ENCODE measurements around the gene MSMB.
"Not testable (repeated sequence)": the region's sequence is repeated elsewhere in the genome, so short reads cannot be mapped to it uniquely, and the experiment has no call there.

Gene MSMB, protein sequence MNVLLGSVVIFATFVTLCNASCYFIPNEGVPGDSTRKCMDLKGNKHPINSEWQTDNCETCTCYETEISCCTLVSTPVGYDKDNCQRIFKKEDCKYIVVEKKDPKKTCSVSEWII

DNA sequence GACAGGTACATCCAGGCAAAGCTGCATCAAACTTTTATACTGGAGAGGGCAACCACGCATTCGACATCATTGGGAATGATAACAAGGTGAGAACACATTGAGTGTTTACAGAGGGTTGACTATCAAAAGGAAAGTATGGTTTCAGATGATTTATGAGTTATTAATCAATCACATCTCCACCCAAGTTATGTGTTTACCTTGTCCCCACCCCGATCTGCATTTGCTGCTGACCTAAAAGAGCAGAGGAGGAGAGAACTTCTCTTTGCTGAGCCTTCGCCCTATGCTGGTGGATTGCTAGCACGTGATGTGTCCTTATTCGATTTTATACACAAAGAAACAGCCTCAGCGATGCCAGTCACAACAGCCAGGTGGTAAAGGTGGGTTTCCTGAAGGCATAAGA is at the start of gene MSMB:
Gene MSMB, minus strand, starts transcription at position 9 of the 400 bp plus-strand sequence. CDS start 32 bp downstream, outside the sequence.
- DNase-seq: no peak

DNA sequence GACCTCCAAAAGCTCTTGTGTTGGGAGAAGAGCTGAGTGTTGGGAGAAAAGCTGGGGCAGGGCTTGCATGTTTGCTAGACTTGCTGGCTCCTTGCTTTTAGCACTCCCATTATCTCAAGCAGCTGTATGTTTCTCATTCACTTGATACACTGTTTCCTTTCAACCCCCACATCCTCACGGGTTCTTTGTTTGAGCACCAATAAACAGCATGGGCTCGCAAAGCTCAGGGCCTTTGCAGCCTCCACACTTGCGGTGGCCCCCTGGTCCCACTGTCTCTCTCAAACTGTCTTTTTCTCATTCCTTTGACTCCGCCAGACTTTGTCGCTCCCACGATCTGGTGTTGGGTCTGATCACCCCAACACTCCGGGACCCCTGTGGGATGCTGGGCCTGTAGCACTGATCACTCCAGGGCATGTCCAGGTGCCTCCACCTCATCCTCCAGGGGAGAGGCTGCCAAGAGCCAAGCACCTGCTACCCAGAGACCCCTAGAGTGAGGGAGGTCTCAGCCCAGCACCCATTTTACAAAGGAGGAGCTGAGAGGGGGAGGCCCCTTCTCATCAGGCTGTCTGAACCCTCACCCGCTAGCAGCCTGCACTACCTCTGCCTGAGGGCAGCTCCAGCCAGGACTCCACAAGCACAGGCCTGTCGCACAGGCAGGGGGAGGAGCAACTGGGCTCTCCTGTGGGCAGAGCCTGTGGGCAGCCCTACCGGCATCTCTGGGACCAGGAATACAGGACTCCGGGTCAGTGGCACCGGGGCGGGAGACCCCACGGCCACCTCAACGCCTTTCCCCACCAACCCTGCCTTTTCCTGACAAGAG is 49.1 kb upstream of the MSMB start:
- no peak for DNase-seq

DNA sequence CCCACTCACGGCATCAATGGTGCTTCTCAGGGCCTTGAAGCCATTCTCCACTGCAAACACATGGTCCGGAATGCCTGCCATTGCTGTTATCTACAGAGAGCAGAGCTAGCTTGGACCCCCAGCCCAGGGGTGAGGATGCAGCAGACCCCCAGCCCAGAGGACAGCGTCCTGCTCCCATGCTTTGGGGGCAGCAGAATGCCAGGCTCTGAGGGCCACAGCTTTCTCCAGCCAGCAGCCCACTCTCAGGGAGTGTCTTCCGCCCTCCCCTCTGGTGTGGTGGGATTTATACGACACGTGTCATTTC is 48.1 kb upstream of the MSMB start:
- DNase-seq: no peak

DNA sequence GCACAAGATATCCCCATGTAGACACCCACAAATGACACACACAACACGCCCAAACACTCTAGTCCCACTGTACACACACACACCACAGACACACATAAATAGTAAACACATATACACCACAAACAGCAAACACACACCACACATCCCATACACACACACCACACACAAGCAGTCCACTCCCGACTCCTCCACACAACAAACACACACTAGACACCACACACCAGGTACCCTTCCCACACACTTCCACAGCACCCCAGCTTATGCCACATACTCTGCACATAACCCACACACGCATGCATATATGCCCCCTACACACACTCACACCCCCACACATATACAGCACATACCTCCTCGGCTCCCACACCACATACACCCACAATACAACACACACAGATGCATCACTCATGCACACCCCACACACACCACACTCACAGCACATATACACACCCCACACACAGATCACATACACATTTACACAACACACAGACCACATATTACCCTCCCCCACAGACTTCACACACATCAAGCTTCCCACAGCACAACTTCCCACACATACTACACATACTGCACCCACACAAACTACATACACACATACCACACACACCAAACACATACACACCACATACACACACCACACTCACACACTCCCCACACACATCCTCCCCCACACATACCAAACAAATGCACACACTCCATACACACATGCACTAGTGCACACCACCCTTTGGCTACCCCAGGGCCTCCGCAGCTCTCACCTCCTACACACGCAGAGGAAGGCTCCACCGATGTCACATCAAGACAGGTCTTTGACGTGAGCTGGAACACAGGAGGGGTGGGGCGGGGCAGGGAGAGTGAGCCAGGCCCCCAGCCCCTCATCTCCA is 47.5 kb upstream of the MSMB start:
- not testable (repeated sequence) for DNase-seq

DNA sequence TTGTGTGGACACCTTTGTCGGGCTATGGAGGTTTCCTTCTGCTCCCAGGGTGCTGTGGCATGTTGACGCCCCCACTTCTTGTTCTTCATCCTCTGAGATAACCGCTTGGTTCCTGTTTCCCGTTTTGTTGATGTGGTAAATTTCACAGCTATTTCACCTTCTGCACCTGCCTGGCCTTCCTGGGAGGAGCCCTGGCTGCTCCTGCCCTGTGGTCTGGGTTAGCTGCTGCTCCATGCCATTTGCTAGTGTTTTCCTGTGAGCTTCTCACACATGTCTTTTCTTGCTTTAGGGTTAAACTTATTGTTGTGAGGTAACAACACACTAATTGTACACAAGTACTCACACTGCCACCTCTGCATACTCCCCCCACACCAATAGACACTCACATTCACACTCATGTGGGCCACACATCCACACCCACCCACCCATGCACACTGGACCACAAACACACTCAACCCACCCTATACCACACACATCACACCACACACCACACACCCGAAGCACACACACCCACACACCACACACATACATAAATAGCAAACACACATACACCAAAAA is 46.5 kb upstream of the MSMB start:
- no peak for DNase-seq

DNA sequence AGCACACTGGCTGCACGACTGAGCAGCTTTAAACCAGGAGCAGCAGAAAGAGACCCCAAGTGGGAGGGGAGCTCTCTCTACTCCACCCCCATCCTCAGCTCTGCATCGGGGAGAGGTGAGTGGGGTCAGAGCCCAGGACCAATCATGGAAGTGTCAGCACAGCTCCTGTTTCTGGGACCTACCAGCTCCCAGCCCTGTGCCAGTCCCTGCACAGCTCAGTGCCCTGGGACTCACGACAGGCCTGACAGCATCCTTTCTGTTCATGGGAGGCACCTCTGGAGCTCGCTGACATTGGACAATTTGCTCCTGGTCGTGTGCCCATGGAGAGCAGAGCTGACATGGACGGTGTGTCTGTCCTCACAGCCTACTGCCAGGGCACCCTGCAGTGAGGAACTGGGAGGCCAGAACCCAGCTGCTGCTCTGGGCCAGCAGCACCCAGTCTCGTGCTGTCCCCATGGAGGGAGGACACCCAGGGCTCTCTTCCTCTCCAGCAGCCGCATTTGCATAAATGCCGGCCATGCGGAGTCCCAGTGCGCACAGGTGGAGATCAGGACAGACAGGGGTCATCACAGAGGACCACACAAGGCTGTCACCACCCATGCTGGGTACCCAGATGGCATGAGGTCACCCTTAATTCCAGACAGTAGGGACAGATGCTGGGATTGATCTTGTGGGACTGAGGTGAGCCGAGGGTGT is 45.9 kb upstream of the MSMB start:
- no peak for DNase-seq

DNA sequence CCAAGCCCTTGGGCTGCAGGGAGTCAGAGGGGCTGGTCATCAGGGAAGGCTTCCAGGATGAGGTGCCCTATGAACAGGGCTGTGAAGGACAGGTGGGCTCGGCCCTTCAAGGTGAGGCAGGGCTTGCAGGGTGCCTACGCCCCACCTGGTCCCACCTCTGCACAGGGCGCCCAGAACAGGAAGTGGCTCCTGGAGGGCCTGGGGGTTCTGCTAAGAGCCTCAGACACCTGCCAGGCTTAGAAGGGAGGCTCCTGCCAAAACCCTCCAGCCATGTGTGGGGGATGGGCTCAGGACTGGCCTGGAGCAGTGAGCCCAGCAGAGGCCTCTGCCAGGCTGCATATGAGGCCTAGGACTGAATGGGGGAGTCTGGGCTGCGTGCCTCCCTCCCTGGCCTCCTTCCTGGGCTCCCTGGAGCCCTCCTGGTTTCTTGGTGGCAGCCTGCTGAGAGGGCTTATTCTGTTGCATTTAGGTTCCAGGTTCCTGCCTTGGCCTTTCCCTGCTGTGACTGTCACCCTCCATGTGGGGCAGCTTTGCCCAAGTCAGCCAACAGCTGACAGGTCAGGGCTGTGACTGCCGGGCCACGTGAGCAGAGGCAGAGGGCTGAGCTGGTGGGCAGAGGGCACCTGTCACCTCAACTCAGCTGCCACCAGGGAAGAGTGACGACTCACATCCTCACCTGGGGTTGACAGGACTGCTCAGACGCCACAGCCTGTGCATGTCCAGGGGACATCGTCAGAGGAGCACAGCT is 45.2 kb upstream of the MSMB start:
- DNase-seq: no peak

DNA sequence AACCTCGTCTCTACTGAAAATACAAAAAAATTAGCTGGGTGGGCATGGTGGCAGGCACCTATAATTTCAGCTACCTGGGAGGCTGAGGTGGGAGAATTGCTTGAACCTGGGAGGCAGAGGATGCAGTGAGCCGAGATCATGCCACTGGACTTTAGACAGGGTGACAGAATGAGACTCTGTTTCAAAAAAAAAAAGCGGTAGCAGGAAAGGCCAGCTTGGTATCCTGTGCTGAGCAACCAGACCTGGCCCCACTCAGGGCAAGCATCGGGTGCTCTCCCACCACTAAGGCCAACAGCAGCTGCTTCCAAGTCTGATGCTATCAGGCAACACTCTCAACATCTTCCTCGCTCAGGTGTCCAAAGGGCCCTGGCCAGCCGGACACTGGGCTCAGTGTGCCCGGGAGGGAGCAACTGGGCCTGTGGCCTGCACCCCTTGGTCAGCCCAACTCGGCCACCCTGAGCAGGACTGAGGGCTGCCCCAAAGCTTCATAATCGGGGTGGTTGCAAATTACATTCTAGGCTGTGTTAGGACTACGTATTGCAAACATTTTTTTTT is 44.3 kb upstream of the MSMB start:
- DNase-seq: no peak

DNA sequence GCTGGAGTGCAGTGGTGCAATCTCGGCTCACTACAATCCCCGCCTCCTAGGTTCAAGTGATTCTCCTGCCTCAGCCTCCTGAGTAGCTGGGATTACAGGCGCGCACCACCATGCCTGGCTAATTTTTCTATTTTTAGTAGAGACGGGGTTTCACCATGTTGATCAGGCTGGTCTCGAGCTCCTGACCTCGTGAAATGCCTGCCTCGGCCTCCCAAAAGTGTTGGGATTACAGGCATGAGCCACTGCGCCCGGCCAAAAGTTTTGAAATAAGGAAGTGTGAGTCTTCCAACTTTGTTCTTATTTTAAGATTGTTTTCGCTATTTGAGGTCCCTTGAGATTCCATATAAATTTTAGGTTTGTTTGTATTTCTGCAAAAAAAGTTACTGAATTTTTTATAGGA is 41.3 kb upstream of the MSMB start:
- DNase-seq: not testable (repeated sequence)

DNA sequence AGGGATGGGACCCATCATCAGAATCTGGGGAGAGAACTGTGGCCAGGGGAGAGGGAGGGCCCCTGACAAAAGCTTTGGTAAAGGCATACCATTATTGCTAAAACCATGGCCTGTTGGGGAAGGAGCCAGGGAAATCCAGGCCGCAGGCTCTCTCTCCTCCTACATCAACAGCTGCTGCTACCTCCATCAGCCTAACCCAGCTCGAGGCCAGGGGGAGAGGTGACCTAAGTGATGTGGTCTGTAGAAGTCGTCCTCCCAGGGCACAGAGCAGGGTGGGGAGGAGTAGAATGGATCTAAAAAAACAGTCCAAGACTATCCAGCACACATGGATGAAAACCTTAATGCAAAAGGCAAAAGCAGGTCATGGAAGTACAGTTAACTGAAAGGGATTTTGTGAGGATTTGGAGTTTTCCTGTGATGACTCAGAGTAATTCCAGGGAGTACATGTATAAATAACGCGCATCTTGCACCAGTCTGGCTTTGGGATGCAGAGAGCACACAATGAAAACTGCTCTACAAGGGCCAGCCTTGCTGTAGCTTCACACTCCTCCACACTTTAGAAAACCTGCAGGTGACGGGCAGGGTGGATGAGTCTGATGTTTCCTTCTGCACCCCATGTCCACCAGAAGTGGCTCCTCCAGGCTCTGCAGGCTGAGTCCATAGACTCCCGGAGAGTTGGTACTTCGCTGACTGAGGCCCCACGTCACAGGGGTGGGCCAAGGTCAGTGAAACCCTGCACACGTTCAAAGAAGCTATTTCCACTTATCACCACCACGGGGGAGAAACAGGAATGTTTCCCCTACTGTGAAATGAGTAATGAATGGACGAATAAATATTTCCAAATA is 38.5 kb upstream of the MSMB start:
- no peak for DNase-seq

DNA sequence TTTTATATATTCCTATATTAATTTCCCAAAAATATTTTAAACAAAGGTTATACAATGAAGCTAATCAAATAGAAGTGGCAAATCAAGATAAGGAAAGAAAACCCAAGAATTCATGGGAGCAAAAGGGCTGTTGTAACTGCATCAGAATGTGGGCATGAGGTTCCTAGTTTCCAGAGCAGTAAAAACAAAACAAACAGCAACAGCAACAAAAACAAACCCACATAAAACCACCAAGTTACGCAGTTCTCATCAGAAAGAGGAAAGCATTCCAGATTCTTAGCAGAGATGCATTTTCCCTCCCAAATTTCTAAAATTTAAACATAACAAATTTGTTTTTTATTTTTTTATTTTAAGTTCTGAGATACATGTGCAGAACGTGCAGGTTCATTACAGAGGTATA is 34.8 kb upstream of the MSMB start:
- DNase-seq: no peak

DNA sequence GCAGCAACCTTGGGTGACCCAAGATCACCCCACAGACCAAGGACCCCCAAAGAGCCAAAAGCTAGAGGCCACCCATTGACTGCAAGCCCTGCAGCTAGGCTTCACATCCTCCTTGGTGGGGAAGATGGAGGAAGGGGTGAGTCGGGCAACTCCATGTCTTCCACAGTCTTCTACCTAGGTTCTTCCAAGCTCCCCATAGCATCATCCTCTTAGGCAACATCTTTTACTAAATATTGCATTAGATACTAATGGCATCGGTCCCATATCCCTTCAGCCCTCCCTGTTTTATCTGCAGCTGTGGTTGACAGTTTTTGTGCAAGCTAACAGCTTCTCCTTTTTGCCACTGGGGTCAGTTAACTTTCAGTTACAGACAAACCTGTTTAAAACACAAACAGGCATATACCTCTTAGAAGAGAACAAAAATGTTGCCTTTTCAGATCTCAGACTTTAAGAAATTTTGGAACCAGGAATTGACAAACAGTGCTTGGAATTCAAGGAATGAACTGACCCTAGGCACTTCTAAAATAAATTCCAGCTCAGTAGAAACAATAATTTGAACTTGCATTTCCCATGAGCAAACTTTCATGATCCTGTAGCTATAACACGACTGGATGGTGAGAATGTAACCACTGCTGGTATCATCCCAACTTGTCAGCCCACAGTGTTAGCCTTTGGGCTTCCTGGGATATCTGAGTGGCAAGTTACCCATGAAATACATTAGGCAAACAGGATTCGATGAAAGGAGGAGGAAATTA is 33.9 kb upstream of the MSMB start:
- no peak for DNase-seq

DNA sequence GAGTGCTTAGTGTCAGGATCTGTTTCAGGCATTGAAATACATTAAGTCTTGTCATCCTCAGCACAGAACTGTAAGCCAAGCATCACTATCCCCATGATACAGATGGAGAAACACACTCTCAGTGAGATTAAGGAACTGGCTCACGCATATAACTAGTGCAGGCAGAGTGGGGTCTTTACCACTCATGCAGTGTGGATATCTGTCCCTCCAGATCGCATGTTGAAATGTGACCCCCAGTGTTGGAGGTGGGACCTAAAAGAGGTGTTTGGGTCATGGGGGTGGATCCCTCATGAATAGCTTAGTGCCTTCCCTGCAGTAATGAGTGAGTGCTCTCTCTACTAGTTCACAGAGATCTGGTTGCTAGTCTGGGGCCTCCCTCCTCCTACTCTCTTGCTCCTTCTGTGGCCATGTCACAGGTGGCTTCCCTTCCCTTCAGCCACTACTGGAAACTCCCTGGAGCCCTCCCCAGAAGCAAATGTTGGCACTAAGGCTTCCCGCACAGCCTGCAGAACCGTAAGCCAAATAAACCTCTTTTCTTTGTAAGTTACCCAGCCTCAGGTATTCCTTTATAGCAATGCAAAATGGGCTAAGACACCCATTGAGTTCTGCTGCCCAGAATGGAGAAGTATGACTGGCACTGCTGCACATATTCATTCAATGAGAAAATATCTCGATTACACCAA is 31.8 kb upstream of the MSMB start:
- no peak for DNase-seq

DNA sequence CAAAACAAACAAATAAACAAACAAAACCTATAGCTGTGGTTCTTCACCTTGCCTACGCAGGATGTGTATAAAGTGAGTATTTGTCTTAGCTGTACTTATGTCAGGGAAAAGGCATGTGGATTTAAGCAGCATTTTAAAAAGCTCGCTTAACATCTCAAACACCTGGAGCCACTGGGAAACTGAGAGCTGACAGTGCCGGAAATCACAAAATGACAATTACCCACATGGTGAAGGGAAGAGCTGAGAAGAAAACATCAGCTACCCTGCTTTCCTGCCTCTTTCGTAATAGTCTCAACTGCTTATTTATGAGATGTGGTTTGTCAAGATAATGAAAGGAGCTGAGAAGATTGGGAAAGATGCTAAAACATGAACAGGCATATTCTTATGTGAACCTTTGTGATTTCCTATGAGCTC is 31.1 kb upstream of the MSMB start:
- DNase-seq: no peak

DNA sequence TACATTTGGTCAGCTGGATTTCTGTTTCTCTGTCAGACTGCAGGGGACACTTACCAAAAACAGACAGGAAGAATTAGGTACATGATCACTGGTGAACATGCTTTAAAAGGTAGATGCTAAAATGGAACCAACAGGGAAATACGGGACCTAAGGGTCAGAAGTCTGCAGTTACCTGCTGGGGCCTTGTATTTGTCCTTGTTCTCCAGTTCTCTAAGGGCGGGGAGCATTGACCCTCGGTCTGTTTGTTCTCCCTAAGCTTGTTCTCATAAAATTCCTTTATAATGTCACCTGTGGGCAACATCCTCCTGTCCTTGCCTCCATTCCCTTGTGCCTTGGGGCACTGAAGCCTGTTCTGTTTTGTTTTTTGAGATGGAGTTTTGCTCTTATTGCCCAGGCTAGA is 29.8 kb upstream of the MSMB start:
- DNase-seq: no peak

DNA sequence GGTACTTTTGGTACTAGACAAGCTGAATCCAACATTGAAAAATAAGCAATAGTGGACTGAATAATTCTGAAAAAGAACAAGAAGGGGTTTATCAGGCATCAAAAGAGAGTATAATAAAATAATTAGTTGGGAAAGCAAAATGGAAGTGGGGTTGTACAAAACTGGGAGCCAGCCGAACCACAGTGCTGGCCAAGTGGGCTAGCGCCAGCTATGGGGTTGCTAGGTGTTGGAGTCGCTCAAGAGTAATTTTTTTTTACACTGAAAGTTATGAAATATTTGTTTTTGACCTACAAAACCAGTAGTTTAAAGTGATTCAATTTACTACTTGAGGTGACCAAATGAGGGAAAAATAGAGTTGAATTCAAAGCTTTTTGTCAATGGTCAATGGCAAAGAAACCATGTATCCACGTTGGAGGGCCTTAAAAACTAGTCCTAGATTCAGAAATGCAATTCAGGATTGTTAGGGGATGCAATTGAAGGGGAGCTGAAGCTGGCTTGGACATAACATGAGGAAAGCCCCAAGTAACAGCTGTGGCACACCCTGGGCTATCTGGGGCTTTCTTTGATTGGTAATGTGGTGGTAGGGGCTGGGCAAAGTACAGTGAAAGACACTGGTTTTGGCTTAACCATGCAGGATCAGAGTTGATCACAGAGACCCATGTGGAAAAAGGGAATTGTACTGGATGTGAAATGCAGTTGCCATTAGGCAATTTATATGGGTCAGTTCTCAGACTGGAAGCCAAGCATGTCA is 28.3 kb upstream of the MSMB start:
- no peak for DNase-seq

DNA sequence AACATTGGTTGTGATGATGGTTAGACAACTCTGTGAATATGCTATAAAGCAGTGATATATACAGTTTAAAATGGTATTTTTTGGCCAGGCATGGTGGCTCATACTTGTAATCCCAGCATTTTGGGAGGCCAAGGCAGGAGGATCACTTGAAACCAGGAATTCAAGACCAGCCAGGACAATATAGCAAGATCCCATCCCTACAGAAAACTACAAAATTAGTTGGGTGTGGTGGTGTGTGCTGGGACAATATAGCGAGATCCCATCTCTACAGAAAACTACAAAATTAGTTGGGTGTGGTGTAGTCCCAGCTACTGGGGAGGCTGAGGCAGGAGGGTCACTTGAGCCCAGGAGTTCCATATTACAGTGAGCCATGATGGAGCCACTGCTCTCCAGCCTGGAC is 27.5 kb upstream of the MSMB start:
- no peak for DNase-seq

DNA sequence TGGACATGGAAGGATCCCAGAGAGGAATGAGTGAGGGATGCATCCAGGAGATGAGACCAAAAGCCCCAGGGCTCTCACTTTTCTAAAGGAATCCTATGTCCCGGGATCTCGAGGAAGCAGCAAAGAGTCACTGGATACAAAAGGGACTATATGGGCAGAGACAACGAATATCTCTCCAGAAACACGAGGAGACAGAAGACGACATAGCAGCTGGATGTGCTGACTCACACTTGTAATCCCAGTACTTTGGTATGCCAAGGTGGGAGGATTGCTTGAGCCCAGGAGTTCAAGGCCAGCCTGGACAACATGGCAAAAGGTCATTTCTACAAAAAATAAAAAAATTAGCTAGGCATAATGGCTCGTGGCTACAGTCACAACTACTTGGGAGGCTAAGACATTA is 24.7 kb upstream of the MSMB start:
- DNase-seq: no peak

All from activated T-cell treated with anti-CD3 and anti-CD28 coated beads for 4 hours (primary cell).